ENCODE results near the gene CEP164. TPM values are rescaled to one million over a fixed set of nuclear protein-coding genes. Genes with fewer than 3 reads are reported as not detected.
A peak's percentile ranks its signal among the peaks of the same experiment; 100 is the strongest.
"Not testable (repeated sequence)": the region's sequence is repeated elsewhere in the genome, so short reads cannot be mapped to it uniquely, and the experiment has no call there.

The CEP164 gene
- total RNA-seq, 1 donor from 2014 or later, result 36.1 TPM

- DNase-seq (ENCODE audit: low read depth) (peak; percentile 73), FAIRE-seq (peak; percentile 59)
- Mint-ChIP-seq H3K4me1 (ENCODE audit: low read depth, unreplicated experiment) (peaks cover 7% of the 10 kb centered on the region), H3K27me3 (ENCODE audit: low read depth, unreplicated experiment) (no peaks in the 10 kb centered on the region), H3K9me3 (ENCODE audit: unreplicated experiment) (no peaks in the 10 kb centered on the region), H3K27ac (ENCODE audit: unreplicated experiment) (no peak overlapping the region), H3K4me3 (ENCODE audit: unreplicated experiment) (no peak overlapping the region), H3K36me3 (ENCODE audit: low read depth, unreplicated experiment) (no peaks in the 10 kb centered on the region)
- Histone ChIP-seq H2AFZ (ENCODE audit: low read depth, low read length) (no peak overlapping the region), H3K27ac (ENCODE audit: low read depth, low read length) (no peak overlapping the region), H3K9ac (ENCODE audit: low read length) (peak overlapping the region; percentile 8), H3K4me3 (ENCODE audit: insufficient read depth, low read depth, low read length) (no peak overlapping the region), H3K4me1 (ENCODE audit: insufficient read depth, low read length) (peaks cover 13% of the 10 kb centered on the region), H3K79me2 (ENCODE audit: insufficient read depth, low read length) (peaks cover 15% of the 10 kb centered on the region), H3K27me3 (ENCODE audit: insufficient read depth, low read length) (no peaks in the 10 kb centered on the region), H3K9me3 (ENCODE audit: insufficient read depth, low read depth, low read length) (no peaks in the 10 kb centered on the region), H4K20me1 (ENCODE audit: insufficient read depth, low read length) (peaks cover 3% of the 10 kb centered on the region), H3K36me3 (ENCODE audit: insufficient read depth, low read length) (no peaks in the 10 kb centered on the region), H3K4me2 (ENCODE audit: low read length) (peak overlapping the region; percentile 4)
- no peak for TF ChIP-seq CTCF (IDR thresholded peaks at IDR 0.05; ENCODE audit: insufficient read depth, low read depth, low read length)
- no peak for TF ChIP-seq EZH2 (IDR thresholded peaks at IDR 0.05; ENCODE audit: insufficient read depth, low read length)
These were observed 8.3 kb upstream of the CEP164 start for GRCh38 chr11:117319214-117319840.

- H3K36me3 Mint-ChIP-seq (ENCODE audit: low read depth, unreplicated experiment); H3K27me3 ChIP-seq (ENCODE audit: insufficient read depth, low read length); H3K9me3 ChIP-seq (ENCODE audit: insufficient read depth, low read depth, low read length); H3K4me1 Mint-ChIP-seq (ENCODE audit: low read depth, unreplicated experiment); H3K27ac Mint-ChIP-seq (ENCODE audit: unreplicated experiment); H3K36me3 ChIP-seq (ENCODE audit: insufficient read depth, low read length); H3K4me1 ChIP-seq (ENCODE audit: insufficient read depth, low read length); DNase-seq (ENCODE audit: low read depth); H3K27me3 Mint-ChIP-seq (ENCODE audit: low read depth, unreplicated experiment); H3K4me3 Mint-ChIP-seq (ENCODE audit: unreplicated experiment); FAIRE-seq; H3K9me3 Mint-ChIP-seq (ENCODE audit: unreplicated experiment): not testable (repeated sequence)
- peak overlapping the region; percentile 89 for H3K9ac ChIP-seq (ENCODE audit: low read length)
- H3K4me3 ChIP-seq (ENCODE audit: insufficient read depth, low read depth, low read length), result peak overlapping the region; percentile 82
- peak overlapping the region; percentile 87 for H3K4me2 ChIP-seq (ENCODE audit: low read length)
- peaks cover 31% of the 10 kb centered on the region for H3K79me2 ChIP-seq (ENCODE audit: insufficient read depth, low read length)
- H2AFZ ChIP-seq (ENCODE audit: low read depth, low read length), result peak overlapping the region; percentile 46
- H3K27ac ChIP-seq (ENCODE audit: low read depth, low read length), result peak overlapping the region; percentile 73
- peaks cover 23% of the 10 kb centered on the region for H4K20me1 ChIP-seq (ENCODE audit: insufficient read depth, low read length)
These were observed 443 bp upstream of the CEP164 start for GRCh38 chr11:117327255-117327566.

GRCh38 chr11:117328375-117329010 is 839 bp downstream of the CEP164 start:
- Mint-ChIP-seq H3K27ac (ENCODE audit: unreplicated experiment) (no peak overlapping the region), H3K27me3 (ENCODE audit: low read depth, unreplicated experiment) (no peaks in the 10 kb centered on the region), H3K36me3 (ENCODE audit: low read depth, unreplicated experiment) (peaks cover 3% of the 10 kb centered on the region), H3K4me1 (ENCODE audit: low read depth, unreplicated experiment) (peaks cover 7% of the 10 kb centered on the region), H3K4me3 (ENCODE audit: unreplicated experiment) (no peak overlapping the region), H3K9me3 (ENCODE audit: unreplicated experiment) (peaks cover 2% of the 10 kb centered on the region)
- H3K4me3 ChIP-seq (ENCODE audit: insufficient read depth, low read depth, low read length), result peak overlapping the region; percentile 82
- TF ChIP-seq EZH2 (IDR thresholded peaks at IDR 0.05; ENCODE audit: insufficient read depth, low read length) (no peak), CTCF (IDR thresholded peaks at IDR 0.05; ENCODE audit: insufficient read depth, low read depth, low read length) (no peak)
- H3K27me3 ChIP-seq (ENCODE audit: insufficient read depth, low read length), result no peaks in the 10 kb centered on the region
- H2AFZ ChIP-seq (ENCODE audit: low read depth, low read length), result peak overlapping the region; percentile 71
- no peaks in the 10 kb centered on the region for H3K36me3 ChIP-seq (ENCODE audit: insufficient read depth, low read length)
- peak overlapping the region; percentile 89 for H3K9ac ChIP-seq (ENCODE audit: low read length)
- FAIRE-seq (no peak), DNase-seq (ENCODE audit: low read depth) (peak; percentile 49)
- H3K4me1 ChIP-seq (ENCODE audit: insufficient read depth, low read length), result peaks cover 9% of the 10 kb centered on the region
- H3K4me2 ChIP-seq (ENCODE audit: low read length), result peak overlapping the region; percentile 87
- peaks cover 44% of the 10 kb centered on the region for H3K79me2 ChIP-seq (ENCODE audit: insufficient read depth, low read length)
- H3K9me3 ChIP-seq (ENCODE audit: insufficient read depth, low read depth, low read length), result no peaks in the 10 kb centered on the region
- H3K27ac ChIP-seq (ENCODE audit: low read depth, low read length), result peak overlapping the region; percentile 73
- H4K20me1 ChIP-seq (ENCODE audit: insufficient read depth, low read length), result peaks cover 23% of the 10 kb centered on the region

Data from astrocyte (in vitro differentiated cells and primary cell).